Activated gamma-delta T cell treated with anti-CD3 and anti-CD28 coated beads, Interleukin-2, amount 50 U/mL, for 16 hours (primary cell): Measurements from ENCODE around the gene NTN1.
"Not testable (repeated sequence)": the region's sequence is repeated elsewhere in the genome, so short reads cannot be mapped to it uniquely, and the experiment has no call there.

Experiments
- DNase-seq: peaks from one replicate; pipeline ENCODE4 v3.0.0-alpha.2; 2020; ENCODE audit warnings: low read depth

The NTN1 gene

DNA sequence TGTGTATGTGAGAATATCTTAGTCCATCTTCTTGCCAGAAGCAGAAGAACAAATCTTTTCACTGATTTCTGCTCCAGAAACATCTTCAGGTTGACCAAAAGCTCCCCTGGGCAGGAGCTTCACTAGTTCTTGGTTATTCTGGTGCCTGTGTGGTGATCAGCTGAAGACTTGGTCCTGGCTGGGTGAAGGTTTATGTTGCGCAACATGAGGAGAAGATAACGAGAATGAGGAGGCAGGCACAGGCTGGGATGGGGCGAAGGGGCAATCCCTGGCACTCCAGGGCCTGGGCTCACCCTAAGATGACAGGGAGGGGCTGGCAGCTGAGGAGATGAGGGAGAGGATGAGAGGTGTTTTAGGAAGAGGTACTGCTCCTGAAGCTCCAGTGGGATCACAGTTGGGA is 232.0 kb downstream of the NTN1 start:
- DNase-seq: no peak

DNA sequence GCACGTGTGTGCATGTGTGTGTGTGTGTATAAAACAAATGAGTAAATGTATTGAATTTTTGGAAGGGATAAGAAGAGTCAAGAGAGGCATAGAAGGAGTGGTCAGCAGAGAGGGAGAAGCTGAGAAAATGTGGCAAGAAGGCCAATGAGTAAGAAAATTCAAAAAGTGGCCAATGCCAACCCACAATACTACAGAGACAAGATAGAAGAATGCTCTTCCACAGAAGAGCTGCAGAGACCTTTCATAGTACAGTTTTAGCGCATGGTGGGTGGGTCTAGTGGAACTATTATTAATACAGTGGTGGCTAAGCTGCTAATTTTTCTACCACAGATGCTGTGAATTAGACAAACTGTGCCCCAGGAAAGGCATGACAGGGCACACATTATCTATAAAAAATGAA is 233.5 kb downstream of the NTN1 start:
- DNase-seq: no peak

GRCh38 chr17:9255833-9256232 is 234.5 kb downstream of the NTN1 start:
- DNase-seq: no peak

GRCh38 chr17:9256361-9256750 is 235.0 kb downstream of the NTN1 start:
- DNase-seq: no peak

DNA sequence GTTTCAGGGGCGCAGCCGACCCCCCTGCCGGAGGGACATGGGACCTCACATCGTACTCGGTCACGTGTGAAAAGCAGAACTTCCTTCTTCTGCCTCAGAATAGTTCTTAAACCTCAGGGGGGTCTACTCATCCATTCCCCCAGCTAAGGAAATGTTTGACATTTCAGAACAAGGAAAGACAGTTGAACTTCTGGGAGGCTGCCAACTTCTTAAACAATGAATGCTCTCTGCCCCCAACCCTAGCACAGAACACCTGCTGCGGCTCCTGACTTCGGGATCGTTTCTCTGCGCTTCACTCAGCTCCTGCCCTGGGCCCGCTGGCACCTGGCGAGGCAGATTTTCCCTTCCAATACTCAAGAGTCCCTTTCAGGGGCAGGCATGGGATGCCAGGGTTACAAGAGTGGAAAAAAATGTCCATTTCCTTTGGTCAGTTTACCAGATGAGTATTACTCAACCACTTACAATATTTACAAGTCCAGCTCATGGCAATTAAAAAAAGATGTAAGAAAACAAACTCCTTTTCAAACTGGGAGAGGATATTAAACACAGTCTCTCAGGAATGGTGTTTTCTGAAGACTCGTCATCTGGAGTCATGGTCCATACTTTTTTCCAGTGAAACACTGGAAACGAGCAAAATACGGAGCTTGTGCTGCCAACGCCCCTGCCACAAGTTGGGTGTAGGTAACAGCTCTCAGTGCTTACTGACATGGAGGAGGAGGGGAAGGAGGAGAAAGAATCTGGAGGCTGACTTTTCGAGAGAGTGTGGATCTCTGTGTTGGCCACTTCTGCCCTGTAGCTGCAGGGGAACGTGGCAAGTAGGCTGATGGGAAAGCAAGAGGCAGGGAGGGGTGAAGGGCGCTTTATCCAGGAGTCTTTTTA is 235.7 kb downstream of the NTN1 start:
- no peak for DNase-seq

DNA sequence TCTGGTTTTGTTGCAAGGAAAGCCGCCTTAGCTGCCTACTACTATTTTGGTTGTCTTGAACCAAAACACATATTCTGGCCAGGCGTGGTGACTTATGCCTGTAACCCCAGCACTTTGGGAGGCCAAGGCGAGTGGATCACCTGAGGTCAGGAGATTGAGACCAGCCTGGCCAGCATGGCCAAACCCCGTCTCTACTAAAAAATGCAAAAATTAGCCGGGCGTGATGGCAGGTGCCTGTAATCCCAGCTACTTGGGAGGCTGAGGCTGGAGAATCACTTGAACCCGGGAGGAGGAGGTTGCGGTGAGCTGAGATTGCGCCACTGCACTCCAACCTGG is 236.3 kb downstream of the NTN1 start:
- not testable (repeated sequence) for DNase-seq

DNA sequence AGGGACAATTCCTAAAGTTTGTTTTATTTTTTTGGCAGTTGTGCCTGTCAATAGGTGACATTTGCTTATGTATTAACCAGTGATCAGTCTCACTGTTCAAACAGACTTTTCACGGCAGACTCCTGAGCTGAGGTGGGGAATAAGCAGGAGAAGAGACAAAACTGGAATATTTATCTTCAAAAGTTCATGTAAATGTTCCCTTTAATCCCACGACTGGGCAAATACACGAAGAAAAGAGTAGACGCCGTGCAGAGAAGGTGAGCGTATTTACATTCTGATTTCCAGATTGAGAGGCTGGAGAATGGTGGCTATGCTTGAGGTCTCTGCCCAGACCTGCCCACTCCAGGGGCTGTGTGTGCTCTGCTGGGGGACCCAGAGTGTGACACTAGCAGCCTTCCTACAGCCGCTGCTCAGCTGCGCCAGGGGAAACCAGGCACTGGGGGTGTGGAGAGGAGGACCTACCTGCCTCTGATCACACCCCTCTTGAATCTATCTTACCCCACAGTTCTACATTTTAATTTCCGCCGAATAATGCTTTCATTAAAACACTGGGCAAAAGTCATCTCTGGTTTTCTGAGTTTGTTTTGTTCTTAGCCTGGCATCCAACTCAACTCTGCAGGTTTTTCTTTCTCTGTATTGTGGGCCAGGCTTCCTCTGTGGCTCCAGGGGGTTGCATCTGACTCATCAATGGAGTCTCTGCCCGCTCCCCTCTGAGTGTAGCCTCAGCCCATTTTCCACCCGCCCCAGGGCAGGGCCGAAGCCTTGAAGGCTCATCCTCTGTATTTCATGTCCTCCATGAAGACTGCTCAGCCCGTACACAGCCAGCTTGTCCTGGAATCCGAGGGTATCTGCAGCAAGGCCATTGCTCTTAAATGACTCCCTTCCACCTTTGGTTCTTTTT is 237.1 kb downstream of the NTN1 start:
- no peak for DNase-seq

DNA sequence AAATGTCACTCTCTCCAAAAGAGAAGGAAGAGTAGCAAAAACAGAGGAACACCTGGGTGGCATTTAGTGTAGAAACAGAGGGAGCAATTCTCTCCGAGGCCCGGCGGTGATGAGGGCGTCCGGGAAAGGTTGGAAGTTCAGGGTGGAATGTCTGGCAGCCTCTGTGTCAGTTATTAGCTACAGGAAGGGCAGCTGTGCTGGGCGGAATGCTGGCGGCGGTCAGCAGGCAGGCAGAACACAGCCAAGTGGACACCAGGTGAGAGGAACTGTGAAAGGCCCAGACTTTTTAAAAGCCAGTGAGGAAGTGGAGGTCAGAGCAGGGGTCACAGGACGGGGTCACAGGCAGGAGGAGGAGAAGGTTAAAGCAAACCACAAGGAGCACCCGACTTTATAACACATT is 238.1 kb downstream of the NTN1 start:
- DNase-seq: no peak

DNA sequence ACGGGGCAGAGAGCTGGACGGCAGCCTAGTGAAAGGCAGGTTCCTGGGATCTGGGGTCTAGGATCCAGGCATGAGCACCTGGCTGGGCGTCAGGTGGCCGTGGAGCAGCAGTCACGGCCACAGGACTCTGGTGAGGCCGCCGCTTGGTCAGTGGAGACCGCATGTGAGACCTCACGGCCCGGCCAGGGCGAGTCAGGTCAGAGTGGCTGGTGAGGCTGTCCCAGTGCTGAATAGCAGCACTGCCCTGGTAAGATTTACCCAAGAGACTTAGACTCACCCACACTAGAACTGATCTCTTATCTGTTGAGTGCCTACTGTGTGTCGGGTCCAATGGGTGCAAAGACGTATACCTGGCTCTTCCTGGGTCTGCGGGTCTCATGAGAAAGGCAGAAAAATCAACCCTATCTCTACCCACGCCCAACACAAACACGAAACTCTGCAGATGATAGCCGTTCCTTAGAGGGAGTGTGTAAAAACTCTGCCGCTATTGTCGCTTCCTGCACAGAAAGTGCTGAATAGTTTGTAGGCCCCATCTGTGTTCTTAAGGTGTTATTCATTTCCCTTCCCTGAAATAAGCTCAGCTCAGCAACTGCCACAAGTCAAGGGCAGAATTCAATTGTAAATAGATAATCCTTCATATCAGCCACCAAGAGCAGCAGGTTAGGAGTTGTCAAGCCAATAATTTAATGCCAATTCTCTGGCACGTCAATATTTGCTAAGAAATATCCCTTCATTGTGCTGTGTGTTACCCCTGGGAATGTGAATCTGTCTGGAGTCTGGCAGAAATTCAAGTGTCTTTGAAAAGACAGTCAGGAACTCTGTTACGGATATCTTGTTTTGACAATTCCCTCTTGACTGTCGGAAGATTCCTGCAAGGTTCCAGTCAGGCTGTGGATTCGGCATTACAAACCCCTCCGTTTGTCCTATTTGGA is 240.0 kb downstream of the NTN1 start:
- DNase-seq: no peak

GRCh38 chr17:9266031-9266680 is 244.8 kb downstream of the NTN1 start:
- no peak for DNase-seq

- DNase-seq: no peak
These were observed 245.4 kb downstream of the NTN1 start for GRCh38 chr17:9266697-9267117.

- no peak for DNase-seq
These were observed 247.2 kb downstream of the NTN1 start for GRCh38 chr17:9268546-9268945.

- DNase-seq: no peak
These were observed 248.2 kb downstream of the NTN1 start for GRCh38 chr17:9269350-9270035.

DNA sequence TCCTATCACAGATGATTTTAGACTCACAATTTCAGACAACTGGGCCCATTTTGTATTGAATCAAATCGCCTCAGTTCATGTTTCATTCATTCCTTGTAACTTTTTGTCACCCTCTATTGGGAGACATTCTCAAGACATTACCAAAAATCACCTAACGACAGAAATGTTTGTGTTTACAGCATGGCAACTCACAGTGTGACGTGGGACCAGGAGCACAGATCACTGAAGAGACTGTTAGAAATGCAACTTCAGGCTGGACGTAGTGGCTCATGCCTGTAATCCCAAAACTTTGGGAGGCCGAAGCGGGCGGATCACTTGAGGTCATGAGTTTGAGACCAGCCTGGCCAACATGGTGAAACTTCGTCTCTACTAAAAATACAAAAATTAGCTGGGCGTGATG is 249.6 kb downstream of the NTN1 start:
- no peak for DNase-seq

DNA sequence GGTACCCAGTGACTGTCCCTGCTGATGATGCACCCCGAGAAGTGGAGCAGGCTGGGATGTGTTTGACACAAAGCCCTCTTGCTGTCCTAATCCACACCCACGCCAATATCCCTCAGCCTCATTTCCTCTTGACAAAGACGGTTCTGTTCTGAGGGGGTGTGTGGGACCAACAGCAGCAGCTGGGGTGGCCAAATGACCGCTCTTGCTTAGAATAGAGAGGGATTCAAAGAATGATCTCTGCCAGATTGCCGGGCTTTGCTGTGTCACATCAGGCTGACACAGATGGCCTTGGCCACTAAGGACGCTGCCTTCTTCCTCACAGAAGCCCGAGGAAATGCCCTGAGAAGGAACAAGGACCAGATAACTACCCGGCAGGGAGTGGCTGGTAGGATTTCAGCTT is 250.7 kb downstream of the NTN1 start:
- no peak for DNase-seq

GRCh38 chr17:9272501-9273200 is 251.3 kb downstream of the NTN1 start:
- DNase-seq: no peak

GRCh38 chr17:9273428-9274391 is 252.4 kb downstream of the NTN1 start:
- no peak for DNase-seq

- no peak for DNase-seq
These were observed 253.7 kb downstream of the NTN1 start for GRCh38 chr17:9274973-9275372.

- DNase-seq: no peak
These were observed 258.6 kb downstream of the NTN1 start for GRCh38 chr17:9279893-9280292.
